OCI-LY3 (cell line): ENCODE data around the gene BICC1.

ENCODE experiments used
- EZH2phosphoT487 ChIP-seq: fragments of 200-600 bp; shearing (Covaris generic); IDR thresholded peaks from 2 replicates; pipeline ENCODE4 v1.6.1; 2018; ENCODE audit warnings: antibody characterized with exemption, mixed run types, low read depth
- TF ChIP-seq, protein P1 (sequence below): fragments of 200-600, 300-600 bp; sonication (generic); IDR thresholded peaks from 2 replicates; pipeline ENCODE4 v1.5.1; 2014; ENCODE audit warnings: antibody characterized with exemption, low read length, low read depth

DNA sequence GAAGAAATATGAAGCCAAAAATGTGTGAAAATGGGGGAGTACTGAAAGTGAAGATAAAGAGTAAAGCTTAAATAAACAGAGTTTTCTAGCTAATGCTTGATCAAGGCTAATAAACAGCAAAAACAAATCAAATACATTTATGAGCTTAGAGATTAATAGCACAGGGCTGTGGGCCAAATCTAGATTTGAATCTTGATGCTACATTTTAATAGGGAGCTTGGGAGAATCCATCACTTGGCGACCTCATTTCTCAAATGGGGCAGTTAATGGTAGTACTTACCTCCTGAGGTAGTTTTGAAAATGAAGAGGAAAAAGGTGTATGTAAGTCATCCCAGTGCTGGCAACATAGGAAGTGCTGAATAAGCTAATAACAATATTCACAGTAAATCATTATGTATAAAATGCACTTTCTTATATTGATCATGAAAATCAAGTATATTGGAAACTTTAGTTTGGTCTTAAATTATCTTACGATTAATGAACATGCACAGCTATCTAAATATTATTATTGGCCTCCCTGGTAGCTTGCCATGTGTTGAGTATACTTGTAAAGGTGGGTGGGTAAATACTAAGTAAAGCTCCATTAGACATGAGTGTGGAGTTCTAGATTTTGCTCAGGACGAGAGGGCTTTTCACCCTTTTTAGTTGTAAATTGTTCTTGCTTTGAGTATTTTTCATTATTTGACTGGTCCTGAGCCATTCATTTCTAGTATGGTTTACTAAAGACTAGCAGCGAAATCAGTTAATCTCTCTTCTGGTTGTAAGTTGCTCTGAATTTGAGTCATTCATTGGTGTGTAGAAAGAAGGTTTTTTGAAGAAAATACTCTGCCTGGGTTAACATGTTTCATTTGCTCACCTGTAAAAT lies 5.1 kb downstream of the BICC1 start:
- TF ChIP-seq, protein P1, sequence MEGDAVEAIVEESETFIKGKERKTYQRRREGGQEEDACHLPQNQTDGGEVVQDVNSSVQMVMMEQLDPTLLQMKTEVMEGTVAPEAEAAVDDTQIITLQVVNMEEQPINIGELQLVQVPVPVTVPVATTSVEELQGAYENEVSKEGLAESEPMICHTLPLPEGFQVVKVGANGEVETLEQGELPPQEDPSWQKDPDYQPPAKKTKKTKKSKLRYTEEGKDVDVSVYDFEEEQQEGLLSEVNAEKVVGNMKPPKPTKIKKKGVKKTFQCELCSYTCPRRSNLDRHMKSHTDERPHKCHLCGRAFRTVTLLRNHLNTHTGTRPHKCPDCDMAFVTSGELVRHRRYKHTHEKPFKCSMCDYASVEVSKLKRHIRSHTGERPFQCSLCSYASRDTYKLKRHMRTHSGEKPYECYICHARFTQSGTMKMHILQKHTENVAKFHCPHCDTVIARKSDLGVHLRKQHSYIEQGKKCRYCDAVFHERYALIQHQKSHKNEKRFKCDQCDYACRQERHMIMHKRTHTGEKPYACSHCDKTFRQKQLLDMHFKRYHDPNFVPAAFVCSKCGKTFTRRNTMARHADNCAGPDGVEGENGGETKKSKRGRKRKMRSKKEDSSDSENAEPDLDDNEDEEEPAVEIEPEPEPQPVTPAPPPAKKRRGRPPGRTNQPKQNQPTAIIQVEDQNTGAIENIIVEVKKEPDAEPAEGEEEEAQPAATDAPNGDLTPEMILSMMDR, result no peak
- no peak for TF ChIP-seq EZH2phosphoT487
